Fibroblast of the aortic adventitia (primary cell): ENCODE data around the gene TTYH2. TPM values are rescaled to one million over a fixed set of nuclear protein-coding genes. Genes with fewer than 3 reads are reported as not detected.
A peak's percentile ranks its signal among the peaks of the same experiment; 100 is the strongest.
"Not testable (repeated sequence)": the region's sequence is repeated elsewhere in the genome, so short reads cannot be mapped to it uniquely, and the experiment has no call there.

Experiments
- DNase-seq: peaks from one replicate; pipeline ENCODE4 v3.0.0-alpha.2; 2010; ENCODE audit warnings: low read depth
- H3K4me3 ChIP-seq: 2 replicates; pipeline ENCODE4 v1.5.1; 2011; ENCODE audit warnings: low read depth, mild to moderate bottlenecking, control low read depth, low read length, moderate library complexity
- CTCF ChIP-seq: IDR thresholded peaks from 2 replicates; pipeline ENCODE4 v1.5.1; 2011; ENCODE audit warnings: mild to moderate bottlenecking, low read length, control low read depth, inconsistent platforms; ENCODE audit not compliant: insufficient read depth
- total RNA-seq: library from RNA; depleted of rRNA; stranded (reverse); fragments of >200 nt; gene quantifications from 2 replicates; pipeline ENCODE4 v1.2.3, GENCODE V29; 2012; ENCODE audit warnings: low replicate concordance

Gene TTYH2
- total RNA-seq, 1 donor, result 0.54 TPM

GRCh38 chr17:74185571-74186185 lies 27.7 kb upstream of the TTYH2 start:
- H3K4me3 ChIP-seq, result no peak overlapping the region
- no peak for DNase-seq
- TF ChIP-seq CTCF, result no peak

- DNase-seq, result no peak
- no peak for TF ChIP-seq CTCF
- H3K4me3 ChIP-seq, result no peak overlapping the region
These were observed 26.9 kb upstream of the TTYH2 start for GRCh38 chr17:74186498-74186897.

- no peak for DNase-seq
- H3K4me3 ChIP-seq, result no peak overlapping the region
- TF ChIP-seq CTCF, result no peak
These were observed 25.6 kb upstream of the TTYH2 start for GRCh38 chr17:74187761-74188160.

- not testable (repeated sequence) for DNase-seq, H3K4me3 ChIP-seq
These were observed 24.7 kb upstream of the TTYH2 start for GRCh38 chr17:74188687-74189086.

- peak; percentile 62 for DNase-seq
- no peak overlapping the region for H3K4me3 ChIP-seq
- TF ChIP-seq CTCF, result no peak
These were observed 23.2 kb upstream of the TTYH2 start for GRCh38 chr17:74190154-74190553.

GRCh38 chr17:74190807-74191406 lies 22.5 kb upstream of the TTYH2 start:
- no peak overlapping the region for H3K4me3 ChIP-seq
- peak; percentile 35 for DNase-seq
- no peak for TF ChIP-seq CTCF

- H3K4me3 ChIP-seq, result no peak overlapping the region
- no peak for DNase-seq
- no peak for TF ChIP-seq CTCF
These were observed 20.2 kb upstream of the TTYH2 start for GRCh38 chr17:74192950-74193781.
